ENCODE data around the gene CCDC137.

The CCDC137 gene

GRCh38 chr17:81717766-81718089 is 51.2 kb downstream of the CCDC137 start:
- DNase-seq = no peak

GRCh38 chr17:81719410-81720266 is 53.1 kb downstream of the CCDC137 start:
- no peak for DNase-seq

- DNase-seq = no peak
Observed at GRCh38 chr17:81720267-81721071, 53.9 kb downstream of the CCDC137 start.

GRCh38 chr17:81722184-81723120 is 55.9 kb downstream of the CCDC137 start:
- no peak for DNase-seq
